ENCODE measurements around the gene PRR3.
A peak's percentile ranks its signal among the peaks of the same experiment; 100 is the strongest.

PRR3 gene

GRCh38 chr6:30565772-30566171 lies 8.7 kb downstream of the PRR3 start:
- Histone ChIP-seq H4K20me1 (ENCODE audit: control insufficient read depth, insufficient read depth, low read depth, low read length) (no peaks in the 10 kb centered on the region; the same call in 1 of the 2 replicates), H3K9me2 (replicated peaks; ENCODE audit: control insufficient read depth, low read length) (no peaks in the 10 kb centered on the region), H3K4me3 (ENCODE audit: low read length) (no peak overlapping the region), H3K27me3 (ENCODE audit: control insufficient read depth, low read length) (no peaks in the 10 kb centered on the region), H3K79me2 (ENCODE audit: control insufficient read depth, low read length) (peaks cover 11% of the 10 kb centered on the region), H3K36me3 (ENCODE audit: control insufficient read depth, low read length) (peaks cover 26% of the 10 kb centered on the region), H3K4me2 (ENCODE audit: low read length) (no peak overlapping the region), H3K27ac (ENCODE audit: low read depth, low read length) (no peak overlapping the region), H3K9me3 (ENCODE audit: control insufficient read depth, insufficient read depth, low read length) (no peaks in the 10 kb centered on the region), H3F3A (ENCODE audit: control insufficient read depth, insufficient read depth) (peaks cover 3% of the 10 kb centered on the region), H3K4me1 (ENCODE audit: control insufficient read depth, low read length) (peaks cover 13% of the 10 kb centered on the region)
- TF ChIP-seq CTCF (IDR thresholded peaks at IDR 0.05; ENCODE audit: low read depth, low read length, poor library complexity, severe bottlenecking) (no peak), EZH2phosphoT487 (IDR thresholded peaks at IDR 0.05; ENCODE audit: borderline replicate concordance, low read length) (no peak)

- Histone ChIP-seq H3K4me1 (ENCODE audit: control insufficient read depth, low read length) (peaks cover 28% of the 10 kb centered on the region), H3K4me2 (ENCODE audit: low read length) (no peak overlapping the region), H3F3A (ENCODE audit: control insufficient read depth, insufficient read depth) (peaks cover 3% of the 10 kb centered on the region), H3K9me3 (ENCODE audit: control insufficient read depth, insufficient read depth, low read length) (no peaks in the 10 kb centered on the region), H3K9me2 (replicated peaks; ENCODE audit: control insufficient read depth, low read length) (no peaks in the 10 kb centered on the region), H3K27me3 (ENCODE audit: control insufficient read depth, low read length) (no peaks in the 10 kb centered on the region), H3K4me3 (ENCODE audit: low read length) (no peak overlapping the region), H4K20me1 (ENCODE audit: control insufficient read depth, insufficient read depth, low read depth, low read length) (peaks cover 14% of the 10 kb centered on the region; the same call in 1 of the 2 replicates), H3K79me2 (ENCODE audit: control insufficient read depth, low read length) (peaks cover 23% of the 10 kb centered on the region), H3K27ac (ENCODE audit: low read depth, low read length) (no peak overlapping the region), H3K36me3 (ENCODE audit: control insufficient read depth, low read length) (peaks cover 14% of the 10 kb centered on the region)
- no peak for TF ChIP-seq CTCF (IDR thresholded peaks at IDR 0.05; ENCODE audit: low read depth, low read length, poor library complexity, severe bottlenecking)
- TF ChIP-seq EZH2phosphoT487 (IDR thresholded peaks at IDR 0.05; ENCODE audit: borderline replicate concordance, low read length) = no peak
Measured at GRCh38 chr6:30568245-30568644, 11.2 kb downstream of the PRR3 start.

GRCh38 chr6:30570263-30570662 lies 13.2 kb downstream of the PRR3 start:
- peaks cover 41% of the 10 kb centered on the region for H3K4me1 ChIP-seq (ENCODE audit: control insufficient read depth, low read length)
- no peak for TF ChIP-seq CTCF (IDR thresholded peaks at IDR 0.05; ENCODE audit: low read depth, low read length, poor library complexity, severe bottlenecking)
- peaks cover 3% of the 10 kb centered on the region; the same call in 1 of the 2 replicates for H3F3A ChIP-seq (ENCODE audit: control insufficient read depth, insufficient read depth)
- H3K27ac ChIP-seq (ENCODE audit: low read depth, low read length) = no peak overlapping the region
- peak overlapping the region; percentile 85 for H3K4me2 ChIP-seq (ENCODE audit: low read length)
- H3K27me3 ChIP-seq (ENCODE audit: control insufficient read depth, low read length) = no peaks in the 10 kb centered on the region
- peak overlapping the region; percentile 87 for H3K4me3 ChIP-seq (ENCODE audit: low read length)
- no peaks in the 10 kb centered on the region for H3K9me2 ChIP-seq (replicated peaks; ENCODE audit: control insufficient read depth, low read length)
- H4K20me1 ChIP-seq (ENCODE audit: control insufficient read depth, insufficient read depth, low read depth, low read length) = peaks cover 28% of the 10 kb centered on the region
- no peaks in the 10 kb centered on the region for H3K9me3 ChIP-seq (ENCODE audit: control insufficient read depth, insufficient read depth, low read length)
- peaks cover 29% of the 10 kb centered on the region for H3K36me3 ChIP-seq (ENCODE audit: control insufficient read depth, low read length)
- peaks cover 43% of the 10 kb centered on the region for H3K79me2 ChIP-seq (ENCODE audit: control insufficient read depth, low read length)

- H3K4me3 ChIP-seq (ENCODE audit: low read length) = peak overlapping the region; percentile 87
- TF ChIP-seq EZH2phosphoT487 (IDR thresholded peaks at IDR 0.05; ENCODE audit: borderline replicate concordance, low read length) (no peak), CTCF (IDR thresholded peaks at IDR 0.05; ENCODE audit: low read depth, low read length, poor library complexity, severe bottlenecking) (no peak)
- H4K20me1 ChIP-seq (ENCODE audit: control insufficient read depth, insufficient read depth, low read depth, low read length) = peaks cover 28% of the 10 kb centered on the region
- H3K4me1 ChIP-seq (ENCODE audit: control insufficient read depth, low read length) = peaks cover 41% of the 10 kb centered on the region
- peaks cover 33% of the 10 kb centered on the region for H3K36me3 ChIP-seq (ENCODE audit: control insufficient read depth, low read length)
- H3K4me2 ChIP-seq (ENCODE audit: low read length) = peak overlapping the region; percentile 85
- H3K27me3 ChIP-seq (ENCODE audit: control insufficient read depth, low read length) = no peaks in the 10 kb centered on the region
- peaks cover 48% of the 10 kb centered on the region for H3K79me2 ChIP-seq (ENCODE audit: control insufficient read depth, low read length)
- no peak overlapping the region for H3K27ac ChIP-seq (ENCODE audit: low read depth, low read length)
- no peaks in the 10 kb centered on the region; the same call in 1 of the 2 replicates for H3F3A ChIP-seq (ENCODE audit: control insufficient read depth, insufficient read depth)
- no peaks in the 10 kb centered on the region for H3K9me2 ChIP-seq (replicated peaks; ENCODE audit: control insufficient read depth, low read length)
- no peaks in the 10 kb centered on the region for H3K9me3 ChIP-seq (ENCODE audit: control insufficient read depth, insufficient read depth, low read length)
Measured at GRCh38 chr6:30570740-30571074, 13.6 kb downstream of the PRR3 start.
